ENCODE data around the gene LOXL3. TPM values are rescaled to one million over a fixed set of nuclear protein-coding genes. Genes with fewer than 3 reads are reported as not detected.

Gene LOXL3
- total RNA-seq, 2 experiments from 2014 or later = 0.25 TPM; not detected in 1

DNA sequence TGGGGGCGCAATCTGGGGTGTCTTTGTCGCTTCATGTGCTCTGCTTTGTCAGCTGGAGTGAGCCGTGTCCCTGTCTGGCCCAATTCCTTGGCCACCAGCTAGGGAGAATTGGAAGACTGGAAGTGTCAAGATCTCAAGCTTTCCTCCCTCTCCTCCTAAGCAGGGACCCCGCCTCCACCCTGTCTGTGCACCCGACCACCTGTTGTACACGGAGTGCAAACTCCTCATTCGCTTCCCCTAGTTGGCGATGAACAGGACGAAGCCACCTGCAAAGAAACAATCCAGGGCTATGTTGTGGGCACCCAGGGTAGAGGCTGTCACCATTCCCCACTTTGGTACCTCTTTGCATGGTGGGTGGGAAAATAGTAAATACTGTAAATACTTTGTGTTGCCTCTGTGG, 26.0 kb downstream of the LOXL3 start:
- H3K4me1 Mint-ChIP-seq (ENCODE audit: low read depth) = peaks cover 42% of the 10 kb centered on the region

DNA sequence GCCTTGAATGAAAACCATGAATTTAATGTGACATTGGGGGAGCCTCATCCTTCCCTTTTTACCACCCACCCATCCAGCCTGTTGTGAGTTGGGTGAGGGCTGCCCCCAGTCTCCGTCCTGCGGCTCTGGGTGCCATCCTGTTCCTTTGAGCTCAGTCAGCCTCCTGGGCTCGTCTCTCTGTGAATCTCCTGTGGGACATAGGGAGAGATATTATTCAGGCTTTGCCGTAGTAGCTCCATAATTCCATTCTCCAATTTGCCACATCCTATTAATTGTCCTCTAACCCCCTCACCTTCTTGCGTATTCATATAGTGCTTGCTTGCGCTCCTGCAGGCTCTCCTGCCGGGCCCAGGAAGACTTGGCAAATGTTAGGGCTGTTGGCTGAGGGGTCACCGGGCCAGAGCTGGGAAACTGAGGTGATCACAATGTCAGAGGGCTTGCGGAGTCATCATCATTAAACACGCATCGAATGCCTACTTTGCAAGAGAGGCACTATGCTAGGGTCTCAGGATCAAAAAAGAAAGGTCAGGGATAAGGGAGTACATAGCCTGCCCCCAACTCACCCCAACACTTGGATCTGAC, 27.0 kb downstream of the LOXL3 start:
- H3K4me1 ChIP-seq (ENCODE audit: insufficient read depth, low read length) = peaks cover 34% of the 10 kb centered on the region
- Mint-ChIP-seq H3K27ac (peak overlapping the region; percentile 71), H3K36me3 (ENCODE audit: low read depth) (peaks cover 51% of the 10 kb centered on the region), H3K9me3 (no peaks in the 10 kb centered on the region), H3K4me3 (peak overlapping the region; percentile 88), H3K27me3 (peaks cover 11% of the 10 kb centered on the region), H3K4me1 (ENCODE audit: low read depth) (peaks cover 35% of the 10 kb centered on the region)
- peaks cover 0 to 6% of the 10 kb centered on the region in 2 experiments for H3K9me3 ChIP-seq (ENCODE audit: control insufficient read depth in 1 of 2, insufficient read depth in 1 of 2, low read length in 2 of 2)
- peaks cover 32% of the 10 kb centered on the region for H3K36me3 ChIP-seq (ENCODE audit: insufficient read depth, low read length)
- DNase-seq (no peak), ATAC-seq (ENCODE audit: poor library complexity) (no peak)
- POLR2A ChIA-PET = interaction anchor here (0.7 to 1.9 kb wide), 6 partner anchors 11 to 348 kb away, joined by 3 to 8 read pairs (median 4); partner anchors contain the start of genes CCDC142, INO80B, MOB1A and MRPL53
- intact Hi-C loops (cut with DNase I, micrococcal nuclease) = no loop called here
- CTCF ChIA-PET = no interaction called here
- no peak overlapping the region for H3K4me3 ChIP-seq (ENCODE audit: low read length)
- TF ChIP-seq, protein P1, sequence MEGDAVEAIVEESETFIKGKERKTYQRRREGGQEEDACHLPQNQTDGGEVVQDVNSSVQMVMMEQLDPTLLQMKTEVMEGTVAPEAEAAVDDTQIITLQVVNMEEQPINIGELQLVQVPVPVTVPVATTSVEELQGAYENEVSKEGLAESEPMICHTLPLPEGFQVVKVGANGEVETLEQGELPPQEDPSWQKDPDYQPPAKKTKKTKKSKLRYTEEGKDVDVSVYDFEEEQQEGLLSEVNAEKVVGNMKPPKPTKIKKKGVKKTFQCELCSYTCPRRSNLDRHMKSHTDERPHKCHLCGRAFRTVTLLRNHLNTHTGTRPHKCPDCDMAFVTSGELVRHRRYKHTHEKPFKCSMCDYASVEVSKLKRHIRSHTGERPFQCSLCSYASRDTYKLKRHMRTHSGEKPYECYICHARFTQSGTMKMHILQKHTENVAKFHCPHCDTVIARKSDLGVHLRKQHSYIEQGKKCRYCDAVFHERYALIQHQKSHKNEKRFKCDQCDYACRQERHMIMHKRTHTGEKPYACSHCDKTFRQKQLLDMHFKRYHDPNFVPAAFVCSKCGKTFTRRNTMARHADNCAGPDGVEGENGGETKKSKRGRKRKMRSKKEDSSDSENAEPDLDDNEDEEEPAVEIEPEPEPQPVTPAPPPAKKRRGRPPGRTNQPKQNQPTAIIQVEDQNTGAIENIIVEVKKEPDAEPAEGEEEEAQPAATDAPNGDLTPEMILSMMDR (IDR thresholded peaks at IDR 0.05) = no peak
- no peaks in the 10 kb centered on the region for H3K27me3 ChIP-seq (ENCODE audit: control insufficient read depth in 1 of 2, insufficient read depth in 2 of 2, low read length in 2 of 2)
- no peak overlapping the region for H3K27ac ChIP-seq (ENCODE audit: low read depth in 1 of 2, low read length in 2 of 2)

More for the DNA sequence above, 26.0 kb downstream of the LOXL3 start:
- no peak overlapping the region for H3K4me3 ChIP-seq (ENCODE audit: low read length)
- H3K27me3 Mint-ChIP-seq = peaks cover 1% of the 10 kb centered on the region
- CTCF ChIA-PET = interaction anchor here (1.5 kb wide), 1 partner anchor 73 kb away, joined by 3 read pairs; the partner anchor contains the start of gene INO80B
- POLR2A ChIA-PET = interaction anchor here (2.4 to 2.5 kb wide), 2 partner anchors 14 to 28 kb away, joined by 10 read pairs; partner anchors contain the start of genes LBX2 and TLX2
- H3K27me3 ChIP-seq (ENCODE audit: control insufficient read depth in 1 of 2, insufficient read depth in 2 of 2, low read length in 2 of 2) = no peaks in the 10 kb centered on the region
- no peak for ATAC-seq (ENCODE audit: poor library complexity)
- H3K27ac Mint-ChIP-seq = peak overlapping the region; percentile 89
- H3K36me3 ChIP-seq (ENCODE audit: insufficient read depth, low read length) = peaks cover 36% of the 10 kb centered on the region
- H3K36me3 Mint-ChIP-seq (ENCODE audit: low read depth) = peaks cover 57% of the 10 kb centered on the region
- H3K9me3 ChIP-seq (ENCODE audit: control insufficient read depth in 1 of 2, insufficient read depth in 1 of 2, low read length in 2 of 2) = peaks cover 0 to 6% of the 10 kb centered on the region in 2 experiments
- peak overlapping the region; percentile 92 for H3K4me3 Mint-ChIP-seq
- TF ChIP-seq, protein P1 (IDR thresholded peaks at IDR 0.05) = no peak
- intact Hi-C loops (cut with DNase I, micrococcal nuclease) = loop anchor here in 1 of 2 experiments (2.0 kb wide), 2 partner anchors 13 to 45 kb away; partner anchors contain the start of genes CCDC142, TLX2 and TTC31
- H3K27ac ChIP-seq (ENCODE audit: low read depth in 1 of 2, low read length in 2 of 2) = no peak overlapping the region
- DNase-seq = no peak
- no peaks in the 10 kb centered on the region for H3K9me3 Mint-ChIP-seq
- peaks cover 35% of the 10 kb centered on the region for H3K4me1 ChIP-seq (ENCODE audit: insufficient read depth, low read length)

DNA sequence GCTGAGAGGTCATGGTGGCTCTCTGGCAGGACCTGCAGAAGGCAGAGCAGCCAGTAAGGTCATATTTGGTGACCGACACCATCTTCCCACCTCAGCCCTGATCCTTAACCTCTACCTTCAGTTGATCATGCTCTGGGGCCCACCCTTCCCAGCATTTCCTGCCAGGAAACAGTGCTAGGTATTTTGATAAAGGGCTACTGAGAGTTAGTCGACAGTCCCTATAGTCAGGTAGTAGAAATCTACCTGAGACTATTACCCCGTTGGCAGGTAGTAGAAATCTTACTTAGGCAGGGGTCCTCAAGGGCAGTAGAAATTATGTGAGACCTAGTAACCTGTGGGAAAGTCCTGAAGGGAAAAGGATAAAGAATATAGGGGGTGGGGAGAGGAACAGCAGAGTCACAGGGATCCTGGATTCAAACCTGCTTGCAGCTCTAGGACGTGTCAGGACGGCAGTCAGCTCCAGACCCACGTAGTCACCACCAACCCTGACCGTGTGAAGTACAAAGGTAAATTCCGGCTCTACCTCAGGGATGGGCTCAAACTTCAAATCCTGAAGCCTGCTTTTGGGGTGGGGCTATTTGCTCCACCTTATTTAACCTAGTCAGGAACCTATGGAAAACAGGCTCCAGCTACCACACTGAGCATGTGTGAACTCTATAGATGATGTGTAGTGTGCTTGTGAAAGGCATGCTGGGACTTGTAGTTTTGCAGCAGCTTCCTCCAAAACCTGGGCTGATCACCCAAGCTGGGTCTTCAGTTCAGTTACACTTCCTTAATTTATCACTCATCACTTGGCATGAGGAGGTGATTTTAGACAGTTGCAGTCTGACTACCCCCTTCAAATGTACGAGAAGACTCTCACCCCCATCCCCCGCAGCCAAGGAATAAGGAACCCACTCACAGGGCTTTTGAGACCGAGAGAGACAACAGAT, 27.8 kb downstream of the LOXL3 start, which contains the start of gene DQX1:
DQX1 (minus strand) TSS at position 515 of the 932 bp plus-strand sequence; CDS start at position 13, 502 bp downstream.
- Histone ChIP-seq H3K4me1 (ENCODE audit: insufficient read depth, low read length) (peaks cover 26% of the 10 kb centered on the region), H3K4me3 (ENCODE audit: low read length) (no peak within 1 kb of the TSS), H3K27ac (ENCODE audit: low read depth in 1 of 2, low read length in 2 of 2) (no peak within 1 kb of the TSS), H3K27me3 (ENCODE audit: control insufficient read depth in 1 of 2, insufficient read depth in 2 of 2, low read length in 2 of 2) (no peaks in the 10 kb centered on the region), H3K9me3 (ENCODE audit: control insufficient read depth in 1 of 2, insufficient read depth in 1 of 2, low read length in 2 of 2) (peaks cover 0 to 6% of the 10 kb centered on the region in 2 experiments), H3K36me3 (ENCODE audit: insufficient read depth, low read length) (peaks cover 29% of the 10 kb centered on the region)
- intact Hi-C loops (cut with DNase I, micrococcal nuclease) = no loop called here
- ChIA-PET CTCF (no interaction called here), POLR2A (interaction anchor here (0.7 to 1.9 kb wide), 6 partner anchors 10 to 348 kb away, joined by 3 to 8 read pairs (median 4); partner anchors contain the start of genes CCDC142, INO80B, MOB1A and MRPL53)
- peak within 1 kb of the TSS; percentile 71 for H3K27ac Mint-ChIP-seq
- peaks cover 16% of the 10 kb centered on the region for H3K27me3 Mint-ChIP-seq
- TF ChIP-seq, protein P1 (IDR thresholded peaks at IDR 0.05) = no peak
- H3K4me3 Mint-ChIP-seq = peak within 1 kb of the TSS; percentile 88
- no peaks in the 10 kb centered on the region for H3K9me3 Mint-ChIP-seq
- H3K36me3 Mint-ChIP-seq (ENCODE audit: low read depth) = peaks cover 51% of the 10 kb centered on the region
- H3K4me1 Mint-ChIP-seq (ENCODE audit: low read depth) = peaks cover 29% of the 10 kb centered on the region
- ATAC-seq (ENCODE audit: poor library complexity) (no peak), DNase-seq (peak in 4 of 14 experiments; percentile 23 to 75 (median 58))

All from CD4-positive, alpha-beta T cell (primary cell).